Measurements from ENCODE around the gene UBP1. TPM values are rescaled to one million over a fixed set of nuclear protein-coding genes. Genes with fewer than 3 reads are reported as not detected.
A peak's percentile ranks its signal among the peaks of the same experiment; 100 is the strongest.

UBP1 gene
- total RNA-seq, 1 donor from 2014 or later: 55.8 TPM

DNA sequence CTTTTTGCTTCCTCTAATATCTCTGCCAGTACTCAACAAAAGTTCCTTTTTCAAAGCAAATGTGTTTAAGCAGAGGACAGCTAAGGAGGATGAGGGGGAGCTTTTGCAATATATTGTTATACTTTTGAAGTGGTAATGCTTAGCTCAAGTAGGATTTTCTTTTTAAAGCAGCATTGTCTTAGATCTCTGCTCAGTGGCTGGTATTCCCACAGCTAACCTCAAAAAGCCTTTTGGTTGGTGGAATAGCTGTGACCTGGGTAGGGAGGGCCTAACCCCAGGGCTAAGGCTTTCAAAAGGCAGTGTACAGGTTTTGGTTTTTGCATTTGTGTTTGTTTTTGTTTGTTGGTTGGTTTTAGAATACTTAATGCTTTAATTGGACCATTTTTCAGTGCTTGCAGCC lies 76.1 kb downstream of the UBP1 start:
- H3K4me1 ChIP-seq: peaks cover 0 to 3% of the 10 kb centered on the region in 2 donors
- DNase-seq (ENCODE audit: low spot score in 2 of 2): no peak
- no peaks in the 10 kb centered on the region for H3K36me3 ChIP-seq
- no peaks in the 10 kb centered on the region for H3K27me3 ChIP-seq
- intact Hi-C loops (cut with DNase I): no loop called here
- no peak overlapping the region for H3K4me3 ChIP-seq
- TF ChIP-seq, protein P1, sequence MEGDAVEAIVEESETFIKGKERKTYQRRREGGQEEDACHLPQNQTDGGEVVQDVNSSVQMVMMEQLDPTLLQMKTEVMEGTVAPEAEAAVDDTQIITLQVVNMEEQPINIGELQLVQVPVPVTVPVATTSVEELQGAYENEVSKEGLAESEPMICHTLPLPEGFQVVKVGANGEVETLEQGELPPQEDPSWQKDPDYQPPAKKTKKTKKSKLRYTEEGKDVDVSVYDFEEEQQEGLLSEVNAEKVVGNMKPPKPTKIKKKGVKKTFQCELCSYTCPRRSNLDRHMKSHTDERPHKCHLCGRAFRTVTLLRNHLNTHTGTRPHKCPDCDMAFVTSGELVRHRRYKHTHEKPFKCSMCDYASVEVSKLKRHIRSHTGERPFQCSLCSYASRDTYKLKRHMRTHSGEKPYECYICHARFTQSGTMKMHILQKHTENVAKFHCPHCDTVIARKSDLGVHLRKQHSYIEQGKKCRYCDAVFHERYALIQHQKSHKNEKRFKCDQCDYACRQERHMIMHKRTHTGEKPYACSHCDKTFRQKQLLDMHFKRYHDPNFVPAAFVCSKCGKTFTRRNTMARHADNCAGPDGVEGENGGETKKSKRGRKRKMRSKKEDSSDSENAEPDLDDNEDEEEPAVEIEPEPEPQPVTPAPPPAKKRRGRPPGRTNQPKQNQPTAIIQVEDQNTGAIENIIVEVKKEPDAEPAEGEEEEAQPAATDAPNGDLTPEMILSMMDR (IDR thresholded peaks at IDR 0.05): no peak
- H3K27ac ChIP-seq: no peak overlapping the region
- no peaks in the 10 kb centered on the region for H3K9me3 ChIP-seq

GRCh38 chr3:33363113-33363800 lies 76.9 kb downstream of the UBP1 start:
- Histone ChIP-seq H3K9me3 (no peaks in the 10 kb centered on the region), H3K27me3 (no peaks in the 10 kb centered on the region), H3K4me1 (peaks cover 0 to 3% of the 10 kb centered on the region in 2 donors), H3K27ac (no peak overlapping the region), H3K4me3 (no peak overlapping the region), H3K36me3 (no peaks in the 10 kb centered on the region)
- no peak for DNase-seq (ENCODE audit: low spot score in 2 of 2)
- TF ChIP-seq, protein P1 (IDR thresholded peaks at IDR 0.05): no peak
- intact Hi-C loops (cut with DNase I): no loop called here

GRCh38 chr3:33360136-33360825 lies 79.9 kb downstream of the UBP1 start:
- H3K9me3 ChIP-seq: no peaks in the 10 kb centered on the region
- no peaks in the 10 kb centered on the region for H3K36me3 ChIP-seq
- H3K4me1 ChIP-seq: peaks cover 0 to 3% of the 10 kb centered on the region in 2 donors
- intact Hi-C loops (cut with DNase I): no loop called here
- H3K27ac ChIP-seq: peak overlapping the region; percentile 1 to 3
- no peak for DNase-seq (ENCODE audit: low spot score in 2 of 2)
- TF ChIP-seq, protein P1 (IDR thresholded peaks at IDR 0.05): no peak
- H3K27me3 ChIP-seq: no peaks in the 10 kb centered on the region
- no peak overlapping the region for H3K4me3 ChIP-seq

DNA sequence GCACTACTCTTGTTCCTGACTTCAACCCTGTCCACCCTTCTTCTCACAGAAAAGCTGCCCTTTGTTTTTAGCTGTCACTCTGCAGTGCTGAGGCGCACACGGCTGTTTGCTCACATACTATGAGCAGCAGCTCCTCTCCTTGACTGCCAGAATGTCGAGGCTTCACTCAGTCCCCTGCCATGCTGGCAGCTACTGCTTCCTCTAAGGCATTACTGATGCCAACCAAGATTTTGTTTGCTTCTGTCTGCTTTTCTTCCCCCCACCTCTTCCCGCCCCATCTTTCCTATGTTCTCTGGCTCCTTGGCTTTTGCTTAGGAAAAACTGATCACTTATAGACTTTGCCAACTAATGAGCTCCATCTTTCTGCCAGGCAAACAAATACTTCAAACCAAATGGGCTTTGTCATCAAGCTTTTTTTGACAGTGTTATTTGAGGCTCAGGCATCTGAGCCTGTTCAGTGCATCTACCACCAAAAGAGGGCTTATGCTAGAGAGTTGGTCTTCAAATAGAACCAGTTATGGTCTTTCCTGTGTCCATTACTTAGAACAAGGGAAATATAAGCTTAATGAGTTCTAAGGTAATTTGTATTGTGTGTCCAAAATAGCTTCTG lies 81.9 kb downstream of the UBP1 start:
- intact Hi-C loops (cut with DNase I): no loop called here

DNA sequence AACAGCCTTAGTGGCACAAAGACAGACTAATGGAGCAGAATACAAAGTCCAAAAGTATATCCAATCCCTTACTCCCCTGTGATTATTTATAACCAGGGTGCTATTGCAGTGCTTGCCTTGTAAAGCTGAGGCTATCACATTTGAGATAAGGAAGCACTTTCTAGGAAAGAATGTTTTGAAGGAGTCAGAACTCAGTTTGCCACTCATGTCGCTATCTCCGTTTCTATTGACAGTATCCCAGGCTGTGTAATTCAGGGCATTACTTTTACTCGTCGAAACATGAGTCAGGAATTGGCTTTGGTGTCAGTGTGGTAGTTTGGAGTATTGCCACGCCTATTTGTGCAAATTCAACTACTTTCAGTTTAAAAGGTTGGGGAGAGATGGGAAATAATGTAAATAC lies 84.6 kb downstream of the UBP1 start:
- H3K4me3 ChIP-seq: peak overlapping the region in 1 of 2 donors; percentile 22
- H3K27ac ChIP-seq: no peak overlapping the region
- no peaks in the 10 kb centered on the region for H3K36me3 ChIP-seq
- TF ChIP-seq, protein P1 (IDR thresholded peaks at IDR 0.05): no peak
- no peak for DNase-seq (ENCODE audit: low spot score in 2 of 2)
- H3K9me3 ChIP-seq: no peaks in the 10 kb centered on the region
- intact Hi-C loops (cut with DNase I): no loop called here
- H3K4me1 ChIP-seq: peaks cover 0 to 6% of the 10 kb centered on the region in 2 donors
- H3K27me3 ChIP-seq: no peaks in the 10 kb centered on the region

More for the DNA sequence above, 81.9 kb downstream of the UBP1 start:
- H3K9me3 ChIP-seq: no peaks in the 10 kb centered on the region
- H3K27ac ChIP-seq: peak overlapping the region in 1 of 2 donors; percentile 36
- no peaks in the 10 kb centered on the region for H3K36me3 ChIP-seq
- DNase-seq (ENCODE audit: low spot score in 2 of 2): peak in 1 of 2 donors; percentile 70
- H3K4me3 ChIP-seq: no peak overlapping the region
- H3K4me1 ChIP-seq: peaks cover 0 to 6% of the 10 kb centered on the region in 2 donors
- TF ChIP-seq, protein P1 (IDR thresholded peaks at IDR 0.05): no peak
- H3K27me3 ChIP-seq: no peaks in the 10 kb centered on the region

Measured in ascending aorta (tissue), 2 donors.